NT2/D1 (cell line): Measurements from ENCODE around the gene FKBP4.

Experiments
- SUZ12 ChIP-seq: IDR thresholded peaks from 2 replicates; pipeline ENCODE4 v1.6.1; 2011; ENCODE audit not compliant: insufficient read length, insufficient read depth; ENCODE audit errors: extremely low read depth
- YY1 ChIP-seq: IDR thresholded peaks from 2 replicates; pipeline ENCODE4 v1.6.1; 2011; ENCODE audit not compliant: insufficient read length, insufficient read depth
- ZNF274 ChIP-seq: IDR thresholded peaks from 2 replicates; pipeline ENCODE4 v1.6.1; 2011; ENCODE audit warnings: mild to moderate bottlenecking, low read depth, low read length

- TF ChIP-seq ZNF274 (no peak), SUZ12 (no peak), YY1 (no peak)
Observed at GRCh38 chr12:2813214-2814185, 18.7 kb downstream of the FKBP4 start.
